ENCODE results near the gene TDRD7.

TDRD7 gene

GRCh38 chr9:97372580-97372979 is 39.3 kb upstream of the TDRD7 start:
- no peak for DNase-seq (ENCODE audit: insufficient read length)
- FAIRE-seq: peak; percentile 64
- no peak for TF ChIP-seq POLR2A (IDR thresholded peaks at IDR 0.05; ENCODE audit: low read depth, low read length)
- no peak for TF ChIP-seq TAF1 (IDR thresholded peaks at IDR 0.05; ENCODE audit: borderline replicate concordance, low read depth, low read length)
- TF ChIP-seq POLR2AphosphoS5 (IDR thresholded peaks at IDR 0.05; ENCODE audit: low read depth, low read length): no peak

- FAIRE-seq: no peak
Measured at GRCh38 chr9:97373331-97373730, 38.6 kb upstream of the TDRD7 start.

GRCh38 chr9:97374811-97375210 is 37.1 kb upstream of the TDRD7 start:
- FAIRE-seq: no peak
- DNase-seq (ENCODE audit: insufficient read length): no peak
- no peak for TF ChIP-seq POLR2AphosphoS5 (IDR thresholded peaks at IDR 0.05; ENCODE audit: low read depth, low read length)
- TF ChIP-seq TAF1 (IDR thresholded peaks at IDR 0.05; ENCODE audit: borderline replicate concordance, low read depth, low read length): no peak
- no peak for TF ChIP-seq POLR2A (IDR thresholded peaks at IDR 0.05; ENCODE audit: low read depth, low read length)

More at GRCh38 chr9:97373331-97373730, 38.6 kb upstream of the TDRD7 start:
- no peak for DNase-seq (ENCODE audit: insufficient read length)
- no peak for TF ChIP-seq POLR2A (IDR thresholded peaks at IDR 0.05; ENCODE audit: low read depth, low read length)
- no peak for TF ChIP-seq POLR2AphosphoS5 (IDR thresholded peaks at IDR 0.05; ENCODE audit: low read depth, low read length)
- TF ChIP-seq TAF1 (IDR thresholded peaks at IDR 0.05; ENCODE audit: borderline replicate concordance, low read depth, low read length): no peak

GRCh38 chr9:97376902-97377301 is 35.0 kb upstream of the TDRD7 start:
- no peak for TF ChIP-seq TAF1 (IDR thresholded peaks at IDR 0.05; ENCODE audit: borderline replicate concordance, low read depth, low read length)
- no peak for TF ChIP-seq POLR2A (IDR thresholded peaks at IDR 0.05; ENCODE audit: low read depth, low read length)
- no peak for TF ChIP-seq POLR2AphosphoS5 (IDR thresholded peaks at IDR 0.05; ENCODE audit: low read depth, low read length)
- no peak for FAIRE-seq
- DNase-seq (ENCODE audit: insufficient read length): no peak

- TF ChIP-seq POLR2AphosphoS5 (IDR thresholded peaks at IDR 0.05; ENCODE audit: low read depth, low read length) (no peak), TAF1 (IDR thresholded peaks at IDR 0.05; ENCODE audit: borderline replicate concordance, low read depth, low read length) (no peak)
- FAIRE-seq (no peak), DNase-seq (ENCODE audit: insufficient read length) (no peak)
Measured at GRCh38 chr9:97382099-97382718, 29.7 kb upstream of the TDRD7 start.

- TF ChIP-seq POLR2AphosphoS5 (IDR thresholded peaks at IDR 0.05; ENCODE audit: low read depth, low read length): no peak
- no peak for TF ChIP-seq TAF1 (IDR thresholded peaks at IDR 0.05; ENCODE audit: borderline replicate concordance, low read depth, low read length)
- no peak for TF ChIP-seq POLR2A (IDR thresholded peaks at IDR 0.05; ENCODE audit: low read depth, low read length)
- FAIRE-seq (no peak), DNase-seq (ENCODE audit: insufficient read length) (no peak)
Measured at GRCh38 chr9:97384406-97385262, 27.3 kb upstream of the TDRD7 start.

- no peak for FAIRE-seq
- DNase-seq (ENCODE audit: insufficient read length): no peak
Measured at GRCh38 chr9:97385626-97386264, 26.2 kb upstream of the TDRD7 start.

GRCh38 chr9:97386265-97386633 is 25.6 kb upstream of the TDRD7 start:
- TF ChIP-seq POLR2AphosphoS5 (IDR thresholded peaks at IDR 0.05; ENCODE audit: low read depth, low read length) (no peak), POLR2A (IDR thresholded peaks at IDR 0.05; ENCODE audit: low read depth, low read length) (no peak), TAF1 (IDR thresholded peaks at IDR 0.05; ENCODE audit: borderline replicate concordance, low read depth, low read length) (no peak)
- FAIRE-seq (no peak), DNase-seq (ENCODE audit: insufficient read length) (no peak)

More at GRCh38 chr9:97385626-97386264, 26.2 kb upstream of the TDRD7 start:
- TF ChIP-seq TAF1 (IDR thresholded peaks at IDR 0.05; ENCODE audit: borderline replicate concordance, low read depth, low read length) (no peak), POLR2A (IDR thresholded peaks at IDR 0.05; ENCODE audit: low read depth, low read length) (no peak), POLR2AphosphoS5 (IDR thresholded peaks at IDR 0.05; ENCODE audit: low read depth, low read length) (no peak)

- TF ChIP-seq POLR2AphosphoS5 (IDR thresholded peaks at IDR 0.05; ENCODE audit: low read depth, low read length) (no peak), POLR2A (IDR thresholded peaks at IDR 0.05; ENCODE audit: low read depth, low read length) (no peak), TAF1 (IDR thresholded peaks at IDR 0.05; ENCODE audit: borderline replicate concordance, low read depth, low read length) (no peak)
- DNase-seq (ENCODE audit: insufficient read length) (peak; percentile 66), FAIRE-seq (peak; percentile 96)
Measured at GRCh38 chr9:97386733-97387503, 25.0 kb upstream of the TDRD7 start.

GRCh38 chr9:97387504-97387886 is 24.4 kb upstream of the TDRD7 start:
- DNase-seq (ENCODE audit: insufficient read length): no peak
- TF ChIP-seq POLR2AphosphoS5 (IDR thresholded peaks at IDR 0.05; ENCODE audit: low read depth, low read length): no peak
- TF ChIP-seq TAF1 (IDR thresholded peaks at IDR 0.05; ENCODE audit: borderline replicate concordance, low read depth, low read length): no peak
- TF ChIP-seq POLR2A (IDR thresholded peaks at IDR 0.05; ENCODE audit: low read depth, low read length): no peak
- FAIRE-seq: no peak
